PFSK-1 (cell line): ENCODE data around the gene LDLRAD4.

ENCODE experiments used
- FOXP2 ChIP-seq: optimal IDR thresholded peaks from 2 replicates; pipeline ENCODE3; 2011; ENCODE audit warnings: borderline replicate concordance, control low read depth, inconsistent platforms; ENCODE audit not compliant: insufficient read depth; ENCODE audit errors: extremely low read length, extremely low read depth
- POLR2AphosphoS5 ChIP-seq: IDR thresholded peaks from 2 replicates; pipeline ENCODE4 v1.6.1; 2012; ENCODE audit warnings: low read depth, mild to moderate bottlenecking, control low read depth, low read length, moderate library complexity
- SIN3A ChIP-seq: IDR thresholded peaks from 2 replicates; pipeline ENCODE4 v1.6.1; 2012; ENCODE audit warnings: mild to moderate bottlenecking, low read length, moderate library complexity, borderline replicate concordance; ENCODE audit not compliant: insufficient read depth
- TAF1 ChIP-seq: IDR thresholded peaks from 2 replicates; pipeline ENCODE4 v1.6.1; 2012; ENCODE audit warnings: low read length, control low read depth, borderline replicate concordance; ENCODE audit not compliant: insufficient read depth
- TF ChIP-seq, protein P1 (sequence below), 2 experiments: IDR thresholded peaks; 2 replicates each; pipeline versions ENCODE4 v1.6.1 to v1.8.0; 2011 to 2012; ENCODE audit warnings: low read depth in 2 of 2, low read length in 2 of 2, control low read depth in 1 of 2, inconsistent platforms in 1 of 2, mild to moderate bottlenecking in 1 of 2, moderate library complexity in 1 of 2; ENCODE audit not compliant: insufficient read depth in 1 of 2

LDLRAD4 gene

DNA sequence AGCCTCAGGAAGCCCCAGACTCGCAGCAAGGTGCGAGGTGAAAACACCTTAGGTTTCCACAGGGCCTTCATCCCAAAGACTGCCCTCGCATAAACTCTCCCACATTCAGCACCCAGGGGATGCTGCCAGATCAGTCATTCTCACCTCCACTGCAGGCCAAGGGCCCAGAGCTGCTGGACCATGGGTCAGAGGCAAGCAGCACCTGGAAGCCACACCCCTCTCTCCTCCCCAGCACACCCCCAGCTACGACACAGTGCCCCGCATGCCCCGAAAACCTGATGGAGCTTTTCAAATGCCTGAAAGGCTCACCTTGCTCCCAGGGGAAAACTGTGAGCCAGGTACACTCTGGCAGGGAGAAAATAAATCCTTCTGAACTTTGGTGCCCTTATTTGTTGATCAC, 31.9 kb upstream of the LDLRAD4 start:
- TF ChIP-seq POLR2AphosphoS5 (no peak), SIN3A (no peak), TAF1 (no peak), FOXP2 (no peak)
- TF ChIP-seq, protein P1, sequence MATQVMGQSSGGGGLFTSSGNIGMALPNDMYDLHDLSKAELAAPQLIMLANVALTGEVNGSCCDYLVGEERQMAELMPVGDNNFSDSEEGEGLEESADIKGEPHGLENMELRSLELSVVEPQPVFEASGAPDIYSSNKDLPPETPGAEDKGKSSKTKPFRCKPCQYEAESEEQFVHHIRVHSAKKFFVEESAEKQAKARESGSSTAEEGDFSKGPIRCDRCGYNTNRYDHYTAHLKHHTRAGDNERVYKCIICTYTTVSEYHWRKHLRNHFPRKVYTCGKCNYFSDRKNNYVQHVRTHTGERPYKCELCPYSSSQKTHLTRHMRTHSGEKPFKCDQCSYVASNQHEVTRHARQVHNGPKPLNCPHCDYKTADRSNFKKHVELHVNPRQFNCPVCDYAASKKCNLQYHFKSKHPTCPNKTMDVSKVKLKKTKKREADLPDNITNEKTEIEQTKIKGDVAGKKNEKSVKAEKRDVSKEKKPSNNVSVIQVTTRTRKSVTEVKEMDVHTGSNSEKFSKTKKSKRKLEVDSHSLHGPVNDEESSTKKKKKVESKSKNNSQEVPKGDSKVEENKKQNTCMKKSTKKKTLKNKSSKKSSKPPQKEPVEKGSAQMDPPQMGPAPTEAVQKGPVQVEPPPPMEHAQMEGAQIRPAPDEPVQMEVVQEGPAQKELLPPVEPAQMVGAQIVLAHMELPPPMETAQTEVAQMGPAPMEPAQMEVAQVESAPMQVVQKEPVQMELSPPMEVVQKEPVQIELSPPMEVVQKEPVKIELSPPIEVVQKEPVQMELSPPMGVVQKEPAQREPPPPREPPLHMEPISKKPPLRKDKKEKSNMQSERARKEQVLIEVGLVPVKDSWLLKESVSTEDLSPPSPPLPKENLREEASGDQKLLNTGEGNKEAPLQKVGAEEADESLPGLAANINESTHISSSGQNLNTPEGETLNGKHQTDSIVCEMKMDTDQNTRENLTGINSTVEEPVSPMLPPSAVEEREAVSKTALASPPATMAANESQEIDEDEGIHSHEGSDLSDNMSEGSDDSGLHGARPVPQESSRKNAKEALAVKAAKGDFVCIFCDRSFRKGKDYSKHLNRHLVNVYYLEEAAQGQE (IDR thresholded peaks at IDR 0.05; ENCODE audit: insufficient read depth in 1 of 2, low read depth in 2 of 2, low read length in 2 of 2): no peak

DNA sequence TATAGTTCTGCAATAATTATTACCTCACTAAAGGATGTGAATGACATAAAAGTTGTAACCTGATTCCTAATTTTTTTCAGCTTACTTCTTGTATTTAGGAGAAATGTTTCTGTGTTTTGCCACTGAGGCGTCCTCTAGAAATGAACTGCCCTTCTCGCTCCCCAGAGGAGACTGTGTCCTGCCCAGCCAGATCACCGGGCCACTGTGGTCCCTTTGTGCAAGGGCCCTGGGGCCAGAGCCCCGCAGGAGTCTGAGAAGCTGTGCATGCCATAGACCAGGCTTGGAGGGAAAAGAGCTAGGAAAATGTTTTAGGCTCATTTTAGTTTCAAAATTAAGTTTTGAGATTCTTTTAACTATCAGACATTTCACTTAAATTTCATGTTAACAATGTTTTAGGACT, 31.1 kb upstream of the LDLRAD4 start:
- TF ChIP-seq SIN3A (no peak), POLR2AphosphoS5 (no peak), TAF1 (no peak), FOXP2 (no peak)
- TF ChIP-seq, protein P1 (IDR thresholded peaks at IDR 0.05; ENCODE audit: insufficient read depth in 1 of 2, low read depth in 2 of 2, low read length in 2 of 2): no peak

DNA sequence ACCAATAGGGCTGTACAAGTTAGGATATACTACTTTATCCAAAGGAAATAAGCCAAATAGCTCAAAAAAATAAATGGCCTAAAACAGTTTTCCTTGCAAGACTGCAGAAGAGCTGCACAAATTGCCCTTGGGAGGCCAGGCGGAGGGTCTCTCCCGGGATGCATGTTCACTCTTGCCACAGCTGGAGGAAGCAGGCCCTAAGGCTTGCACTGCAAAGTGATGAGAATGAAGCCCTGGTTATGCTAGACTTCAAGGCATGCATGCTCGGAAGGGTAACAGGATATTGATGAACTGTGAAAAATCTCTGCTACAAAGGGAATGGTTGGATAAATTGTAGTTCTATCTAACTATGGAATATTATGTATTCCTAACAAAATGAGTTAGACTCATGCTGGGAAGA, 27.5 kb upstream of the LDLRAD4 start:
- TF ChIP-seq, protein P1 (IDR thresholded peaks at IDR 0.05; ENCODE audit: insufficient read depth in 1 of 2, low read depth in 2 of 2, low read length in 2 of 2): no peak
- TF ChIP-seq TAF1 (no peak), POLR2AphosphoS5 (no peak), FOXP2 (no peak), SIN3A (no peak)

DNA sequence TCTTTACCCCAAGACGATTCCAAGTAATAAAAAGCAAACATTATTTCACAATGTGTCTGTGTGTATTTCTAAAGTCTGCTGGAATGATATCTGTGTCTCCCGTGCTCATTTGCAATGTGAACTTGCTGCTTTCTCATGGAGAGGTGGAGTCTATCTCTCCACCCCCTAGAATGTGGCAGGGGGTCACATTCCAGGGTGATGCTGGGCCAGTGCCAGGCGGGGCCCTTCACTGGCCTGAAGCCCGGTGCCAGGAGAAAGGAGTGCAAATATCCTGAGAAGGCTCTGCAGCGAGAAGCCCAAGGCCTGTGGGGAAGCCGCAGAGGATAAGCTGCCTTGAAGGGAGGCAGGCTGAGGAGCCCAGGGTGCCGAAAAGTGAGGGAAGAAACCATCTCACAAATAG, 26.8 kb upstream of the LDLRAD4 start:
- TF ChIP-seq POLR2AphosphoS5: no peak
- no peak for TF ChIP-seq SIN3A
- no peak for TF ChIP-seq FOXP2
- no peak for TF ChIP-seq TAF1
- TF ChIP-seq, protein P1 (IDR thresholded peaks at IDR 0.05; ENCODE audit: insufficient read depth in 1 of 2, low read depth in 2 of 2, low read length in 2 of 2): no peak

DNA sequence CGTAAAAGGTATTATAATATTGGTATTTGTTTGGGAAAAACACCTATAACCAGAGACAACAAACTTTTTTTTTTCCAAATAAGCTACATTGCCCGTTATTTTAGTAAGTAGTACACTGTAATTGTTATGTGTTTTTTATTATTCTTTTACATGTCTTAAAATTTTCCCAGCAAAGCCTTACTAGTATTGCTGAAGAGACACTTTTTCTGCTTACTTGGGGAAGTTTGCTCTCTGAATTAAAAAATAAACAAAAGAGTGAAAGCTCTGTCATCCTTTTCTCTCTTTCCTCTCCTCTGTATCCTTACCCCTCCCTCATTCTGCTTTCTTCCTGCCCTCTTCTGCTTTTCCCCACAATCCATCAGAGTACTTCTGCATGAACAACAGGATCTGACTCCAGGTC, 25.6 kb upstream of the LDLRAD4 start:
- TF ChIP-seq, protein P1 (IDR thresholded peaks at IDR 0.05; ENCODE audit: insufficient read depth in 1 of 2, low read depth in 2 of 2, low read length in 2 of 2): no peak
- TF ChIP-seq SIN3A: no peak
- no peak for TF ChIP-seq FOXP2
- TF ChIP-seq TAF1: no peak
- TF ChIP-seq POLR2AphosphoS5: no peak
